ENCODE data around the gene SLC25A22.
A peak's percentile ranks its signal among the peaks of the same experiment; 100 is the strongest.

DNA sequence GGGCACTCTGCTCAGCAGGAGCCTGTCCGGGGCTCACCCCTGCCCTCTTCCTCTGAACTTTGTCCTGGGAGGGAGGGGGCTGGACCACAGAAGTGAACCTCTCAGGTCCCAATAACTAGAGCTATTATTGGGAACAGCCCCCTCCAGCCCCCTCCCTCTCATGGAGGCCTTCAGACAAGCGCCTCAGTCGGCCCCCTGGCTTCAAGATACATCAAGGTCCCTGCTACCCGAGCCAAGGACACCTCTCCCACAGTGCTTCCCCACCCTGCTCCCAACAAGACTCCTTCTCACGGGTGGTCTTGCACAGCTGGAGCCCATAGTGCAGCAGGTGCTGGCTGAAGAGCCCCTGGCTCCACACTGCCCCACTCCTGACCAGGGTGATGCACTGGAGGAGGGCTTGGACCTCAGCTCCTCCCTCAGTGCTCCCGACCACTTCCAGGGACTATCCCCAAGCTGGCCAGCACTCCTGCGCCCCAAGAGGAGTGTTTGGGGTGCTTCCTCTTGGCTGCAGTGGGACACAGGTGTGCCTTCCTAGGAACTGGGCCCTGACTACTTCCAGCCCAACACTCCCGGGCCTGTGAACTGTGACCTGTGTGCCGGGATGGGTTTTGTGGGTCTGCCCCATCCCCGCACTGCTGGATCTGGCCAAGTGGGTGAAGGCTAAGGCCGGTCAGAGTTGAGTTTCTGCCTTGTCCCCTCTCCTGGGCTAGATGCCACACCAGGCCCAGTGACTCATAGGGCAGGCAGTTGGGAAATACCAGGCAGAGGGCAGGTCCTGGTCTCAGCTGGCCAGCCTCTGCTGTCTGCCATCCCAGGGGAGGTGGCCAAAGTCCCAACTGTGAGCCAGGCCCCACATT, 22.8 kb upstream of the SLC25A22 start:
- TF ChIP-seq, protein P1, sequence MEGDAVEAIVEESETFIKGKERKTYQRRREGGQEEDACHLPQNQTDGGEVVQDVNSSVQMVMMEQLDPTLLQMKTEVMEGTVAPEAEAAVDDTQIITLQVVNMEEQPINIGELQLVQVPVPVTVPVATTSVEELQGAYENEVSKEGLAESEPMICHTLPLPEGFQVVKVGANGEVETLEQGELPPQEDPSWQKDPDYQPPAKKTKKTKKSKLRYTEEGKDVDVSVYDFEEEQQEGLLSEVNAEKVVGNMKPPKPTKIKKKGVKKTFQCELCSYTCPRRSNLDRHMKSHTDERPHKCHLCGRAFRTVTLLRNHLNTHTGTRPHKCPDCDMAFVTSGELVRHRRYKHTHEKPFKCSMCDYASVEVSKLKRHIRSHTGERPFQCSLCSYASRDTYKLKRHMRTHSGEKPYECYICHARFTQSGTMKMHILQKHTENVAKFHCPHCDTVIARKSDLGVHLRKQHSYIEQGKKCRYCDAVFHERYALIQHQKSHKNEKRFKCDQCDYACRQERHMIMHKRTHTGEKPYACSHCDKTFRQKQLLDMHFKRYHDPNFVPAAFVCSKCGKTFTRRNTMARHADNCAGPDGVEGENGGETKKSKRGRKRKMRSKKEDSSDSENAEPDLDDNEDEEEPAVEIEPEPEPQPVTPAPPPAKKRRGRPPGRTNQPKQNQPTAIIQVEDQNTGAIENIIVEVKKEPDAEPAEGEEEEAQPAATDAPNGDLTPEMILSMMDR (IDR thresholded peaks at IDR 0.05 in 8 of 11, conservative IDR thresholded peaks at IDR 0.05 in 3 of 11): no peak
- TF ChIP-seq POLR2AphosphoS5 (IDR thresholded peaks at IDR 0.05): peak; percentile 31 to 74 (median 71)

All from spleen (tissue), 7 donors.